K562 (cell line): ENCODE measurements around the gene GAL3ST2. TPM values are rescaled to one million over a fixed set of nuclear protein-coding genes. Genes with fewer than 3 reads are reported as not detected.

Experiments
- ATAC-seq: fragments of 200-7000 bp; cut with Tn5 transposase; 3 replicates; pipeline ENCODE4 v1.9.1; 2020; ENCODE audit warnings: moderate library complexity
- BruUV-seq: library from RNA; stranded (reverse); fragments of 400-500 nt; replicated peaks from 2 replicates; lab custom pipeline; 2021; lab: Mats Ljungman, UMichigan
- CTCF ChIA-PET: fragments of 300-600 bp; formaldehyde crosslinking; extraction: SDS; loops from one replicate; lab custom pipeline; 2021; ENCODE audit warnings: low intra/inter-chr PET ratio; lab: Yijun Ruan, JAX
- POLR2A ChIA-PET: fragments of 300-600, 350-650 bp; sonication (Branson Sonifier 250); formaldehyde crosslinking; extraction: SDS; loops from one replicate; lab custom pipeline; 2021; ENCODE audit warnings: antibody characterized with exemption, inconsistent platforms; lab: Yijun Ruan, JAX
- DNase-seq, 4 experiments: peaks; one replicate each; pipeline versions ENCODE4 v3.0.0 to v3.0.0-alpha.2; 2011 to 2018; ENCODE audit warnings: low spot score in 3 of 4, mixed read lengths in 3 of 4; ENCODE audit errors: extremely low read depth in 1 of 4
- FAIRE-seq: peaks from 2 replicates; lab custom pipeline; 2011; peaks lifted over from hg19 to GRCh38; lab: Jason Lieb, UNC
- H2AFZ ChIP-seq: 2 replicates; pipeline ENCODE4 v1.6.0; 2011; ENCODE audit warnings: low read depth, low read length, control low read depth, inconsistent platforms
- H3K27ac ChIP-seq: fragments of 200-600 bp; 3 replicates; pipeline ENCODE4 v1.8.0; 2011; ENCODE audit warnings: low read depth, mild to moderate bottlenecking, control low read depth, inconsistent platforms, low read length, moderate library complexity, mixed read lengths; ENCODE audit errors: extremely low read depth
- H3K27me3 ChIP-seq, 2 experiments: fragments of 300-600 bp in 1 of 2; 2 replicates in 1 of 2; 3 replicates in 1 of 2; pipeline versions ENCODE4 v1.6.0 to v1.8.0; 2011; ENCODE audit warnings: inconsistent platforms in 2 of 2, low read length in 2 of 2, mild to moderate bottlenecking in 1 of 2, mixed read lengths in 1 of 2, moderate library complexity in 1 of 2; ENCODE audit not compliant: control insufficient read depth in 2 of 2, insufficient read depth in 2 of 2
- H3K36me3 ChIP-seq: fragments of 300-600 bp; 3 replicates; pipeline ENCODE4 v1.8.0; 2011; ENCODE audit warnings: mild to moderate bottlenecking, low read length, inconsistent platforms; ENCODE audit not compliant: control insufficient read depth, insufficient read depth
- H3K4me1 ChIP-seq, 2 experiments: fragments of 200-600 bp in 1 of 2; replicated peaks in 1 of 2; 2 replicates in 1 of 2; 3 replicates in 1 of 2; pipeline versions ENCODE4 v1.5.1 to v1.8.0; 2011; ENCODE audit warnings: inconsistent platforms in 2 of 2, low read length in 2 of 2, mild to moderate bottlenecking in 1 of 2, mixed read lengths in 1 of 2, moderate library complexity in 1 of 2; ENCODE audit not compliant: control insufficient read depth in 2 of 2, insufficient read depth in 2 of 2
- H3K4me2 ChIP-seq: 2 replicates; pipeline ENCODE4 v1.6.1; 2011; ENCODE audit warnings: low read length, control low read depth, inconsistent platforms, mixed read lengths; ENCODE audit not compliant: insufficient read depth
- H3K4me3 ChIP-seq: fragments of 200-600 bp; sonication (generic), shearing (Covaris generic); 2 replicates; pipeline ENCODE4 v1.5.1; 2016; ENCODE audit warnings: control low read depth, inconsistent platforms
- H3K79me2 ChIP-seq: fragments of 200-600 bp; 3 replicates; pipeline ENCODE4 v1.8.0; 2011; ENCODE audit warnings: low read length, inconsistent platforms; ENCODE audit not compliant: control insufficient read depth, insufficient read depth
- H3K9ac ChIP-seq, 2 experiments: 2 replicates each; pipeline versions ENCODE4 v1.6.0 to v1.6.1; 2011; ENCODE audit warnings: low read depth in 2 of 2, low read length in 2 of 2, control low read depth in 1 of 2, inconsistent platforms in 1 of 2, mild to moderate bottlenecking in 1 of 2, mixed read lengths in 1 of 2; ENCODE audit not compliant: insufficient read depth in 1 of 2
- H3K9me1 ChIP-seq: one replicate; pipeline ENCODE4 v1.6.0; 2011; ENCODE audit warnings: inconsistent platforms, mild to moderate bottlenecking, low read length, moderate library complexity; ENCODE audit not compliant: control insufficient read depth, insufficient read depth
- H3K9me3 ChIP-seq: replicated peaks from 2 replicates; pipeline ENCODE4 v1.5.1; 2011; ENCODE audit warnings: low read depth, low read length, inconsistent platforms; ENCODE audit not compliant: control insufficient read depth, insufficient read depth
- H4K20me1 ChIP-seq: replicated peaks from 2 replicates; pipeline ENCODE4 v1.6.1; 2011; ENCODE audit warnings: low read length, inconsistent platforms, mixed read lengths; ENCODE audit not compliant: control insufficient read depth, insufficient read depth
- CBFA2T3 ChIP-seq: fragments of 450-650 bp; IDR thresholded peaks from 2 replicates; pipeline ENCODE4 v1.6.1; 2017
- DEAF1 ChIP-seq: fragments of 450-650 bp; formaldehyde crosslinking; IDR thresholded peaks from 2 replicates; pipeline ENCODE4 v1.4.0; 2020; ENCODE audit warnings: mild to moderate bottlenecking, moderate library complexity
- FOXK1 ChIP-seq: sonication (generic); formaldehyde crosslinking; IDR thresholded peaks from 2 replicates; pipeline ENCODE4 v1.8.0; 2022; ENCODE audit warnings: missing genetic modification reagents, mild to moderate bottlenecking, borderline replicate concordance
- HBP1 ChIP-seq: fragments of 450-650 bp; formaldehyde crosslinking; IDR thresholded peaks from 2 replicates; pipeline ENCODE4 v1.4.0; 2022; ENCODE audit warnings: missing genetic modification characterization
- HNRNPK ChIP-seq: fragments of 200-400 bp; formaldehyde crosslinking; IDR thresholded peaks from one replicate; pipeline ENCODE4 v1.6.1; 2018; ENCODE audit warnings: mild to moderate bottlenecking, low read depth, low read length; ENCODE audit not compliant: poor library complexity, severe bottlenecking
- POLR3G ChIP-seq: IDR thresholded peaks from 2 replicates; pipeline ENCODE4 v1.6.1; 2011; ENCODE audit not compliant: insufficient read length, insufficient replicate concordance; ENCODE audit errors: extremely low read depth
- RBM14 ChIP-seq: fragments of 200-400 bp; formaldehyde crosslinking; IDR thresholded peaks from 2 replicates; pipeline ENCODE4 v1.6.1; 2018; ENCODE audit warnings: low read depth, mild to moderate bottlenecking, low read length, moderate library complexity, borderline replicate concordance; ENCODE audit not compliant: insufficient read depth
- SNIP1 ChIP-seq: fragments of 450-650 bp; IDR thresholded peaks from 2 replicates; pipeline ENCODE4 v1.7.1; 2017; ENCODE audit warnings: low read depth, mild to moderate bottlenecking
- ZNF175 ChIP-seq: fragments of 200-800 bp; sonication (Bioruptor generic); IDR thresholded peaks from 2 replicates; pipeline ENCODE4 v1.6.1; 2016; ENCODE audit warnings: low read depth, mild to moderate bottlenecking, missing genetic modification characterization, missing compliant biosample characterization
- ZNF239 ChIP-seq: fragments of 250-450 bp; sonication (Bioruptor Pico); IDR thresholded peaks from 2 replicates; pipeline ENCODE4 v1.4.0; 2020; ENCODE audit warnings: mild to moderate bottlenecking
- ZNF408 ChIP-seq: fragments of 250-450 bp; sonication (Bioruptor Pico); IDR thresholded peaks from 2 replicates; pipeline ENCODE4 v1.4.0; 2020; ENCODE audit warnings: low read depth, mild to moderate bottlenecking, moderate library complexity
- ZNF699 ChIP-seq: fragments of 250-450 bp; sonication (Bioruptor Pico); IDR thresholded peaks from 2 replicates; pipeline ENCODE4 v1.8.0; 2021; ENCODE audit warnings: mild to moderate bottlenecking, moderate library complexity; ENCODE audit not compliant: insufficient replicate concordance
- WGBS: fragments of 100-300 bp; shearing (Covaris generic); methylation state at CpG from one replicate; pipeline ENCODE4 v1.1.6; 2016; ENCODE audit warnings: low coverage, mixed read lengths; ENCODE audit not compliant: insufficient coverage; ENCODE audit errors: missing lambda C conversion rate; 5-methylcytosine and 5-hydroxymethylcytosine counted together
- in situ Hi-C: fragments of 300-500 bp; cut with MboI; formaldehyde crosslinking; loops from 4 replicates; pipeline ENCODE4 v1.15.0; 2018; ENCODE audit warnings: inconsistent platforms, mixed read lengths
- intact Hi-C: fragments of 100-400 bp; cut with micrococcal nuclease; formaldehyde crosslinking; loops from 2 replicates; pipeline ENCODE4 v1.14.2; 2022
- polyA plus RNA-seq, 8 experiments: library from polyadenylated mRNA; depleted of rRNA in 4 of 8; stranded (reverse) in 5 of 8; unstranded in 3 of 8; fragments of >200 nt; fragmentation: Nextera tagmentation in 2 of 8; fragmentation: Illumina TruSeq in 1 of 8; extraction: Ambion mirVana in 2 of 8; extraction: Trizol in 1 of 8; gene quantifications; 2 replicates each; pipeline versions ENCODE4 v1.2.1 to v1.2.3, GENCODE V29; 2011 to 2014; ENCODE audit warnings: inconsistent platforms in 1 of 8, missing spikeins in 1 of 8
- total RNA-seq, 7 experiments: library from RNA; depleted of rRNA in 6 of 7; stranded (reverse); fragments of >200 nt in 6 of 7; fragmentation: Illumina TruSeq in 2 of 7; extraction: Trizol in 2 of 7; gene quantifications; 2 replicates each; pipeline versions ENCODE4 v1.2.1 to v1.2.3, GENCODE V29; 2011 to 2021; ENCODE audit warnings: low replicate concordance in 1 of 7

The GAL3ST2 gene
- total and polyA plus RNA-seq, 9 of the 15 experiments (the other 6 are each of a cell fraction or from before 2014, with no cell fraction given): 0.42 TPM; not detected in 8

GRCh38 chr2:241834527-241835210, 58.0 kb downstream of the GAL3ST2 start:
- POLR2A ChIA-PET: interaction anchor here (0.7 kb wide), 1 partner anchor 128 kb away, joined by 3 read pairs; no protein-coding TSS in a partner anchor

GRCh38 chr2:241835611-241836010, 59.0 kb downstream of the GAL3ST2 start:
- TF ChIP-seq SNIP1 (no peak), RBM14 (no peak), POLR3G (no peak), HNRNPK (no peak), ZNF699 (CRISPR knock-in tag) (no peak), ZNF408 (no peak), DEAF1 (CRISPR knock-in tag) (no peak), FOXK1 (CRISPR knock-in tag) (no peak), HBP1 (CRISPR knock-in tag) (no peak), ZNF239 (no peak)
- Histone ChIP-seq H3K27ac (no peak overlapping the region), H3K79me2 (no peaks in the 10 kb centered on the region), H3K9me1 (no peaks in the 10 kb centered on the region), H3K4me1 (peaks cover 6 to 9% of the 10 kb centered on the region in 2 experiments; a peak in 4 of 5 replicates), H4K20me1 (no peaks in the 10 kb centered on the region), H3K36me3 (no peaks in the 10 kb centered on the region), H3K4me3 (no peak overlapping the region), H3K9me3 (no peaks in the 10 kb centered on the region), H3K4me2 (no peak overlapping the region), H3K9ac (no peak overlapping the region), H3K27me3 (no peaks in the 10 kb centered on the region), H2AFZ (no peak overlapping the region)
- ChIA-PET POLR2A (no interaction called here), CTCF (no interaction called here)
- in situ Hi-C loops: no loop called here
- intact Hi-C loops: no loop called here
- ATAC-seq (no peak), FAIRE-seq (no peak), DNase-seq (no peak)
- no TSS peak for BruUV-seq
- WGBS: 97% methylated on average over 3 of the region's 4 CpGs

More at GRCh38 chr2:241834527-241835210, 58.0 kb downstream of the GAL3ST2 start:
- Histone ChIP-seq H3K9ac (peak overlapping the region; percentile 2 to 6; a peak in 1 of 4 replicates), H3K9me3 (no peaks in the 10 kb centered on the region), H4K20me1 (no peaks in the 10 kb centered on the region), H3K4me1 (peaks cover 6 to 9% of the 10 kb centered on the region in 2 experiments; a peak in 3 of 5 replicates), H3K36me3 (no peaks in the 10 kb centered on the region), H3K79me2 (no peaks in the 10 kb centered on the region), H3K27me3 (no peaks in the 10 kb centered on the region), H2AFZ (peak overlapping the region; percentile 54; the same call in 1 of the 2 replicates), H3K4me3 (no peak overlapping the region), H3K4me2 (peak overlapping the region; percentile 59; the same call in 1 of the 2 replicates), H3K27ac (no peak overlapping the region; the same call in 2 of the 3 replicates), H3K9me1 (no peaks in the 10 kb centered on the region)
- BruUV-seq: no TSS peak
- TF ChIP-seq ZNF175 (CRISPR knock-in tag) (no peak), CBFA2T3 (peak; percentile 17; the same call in 1 of the 2 replicates)
- DNase-seq (no peak), FAIRE-seq (no peak), ATAC-seq (no peak)
- intact Hi-C loops: no loop called here
- 35% methylated on average over 10 of the region's 10 CpGs for WGBS
- CTCF ChIA-PET: no interaction called here
- in situ Hi-C loops: no loop called here
